ENCODE measurements around the gene GALNT18.

- TF ChIP-seq CTCF (IDR thresholded peaks at IDR 0.05; ENCODE audit: insufficient read depth, low read length, poor library complexity, severe bottlenecking) (no peak), EZH2phosphoT487 (conservative IDR thresholded peaks at IDR 0.05; ENCODE audit: low read length) (no peak)
Observed at GRCh38 chr11:11471201-11471600, 150.6 kb downstream of the GALNT18 start.

Data from SU-DHL-6 (cell line).